ENCODE measurements around the gene F2RL2. TPM values are rescaled to one million over a fixed set of nuclear protein-coding genes. Genes with fewer than 3 reads are reported as not detected.

Gene F2RL2
- total and polyA plus RNA-seq, 10 of the 15 experiments (the other 5 are each of a cell fraction or from before 2014, with no cell fraction given): 0.03 to 0.24 (median 0.08) TPM; not detected in 5

DNA sequence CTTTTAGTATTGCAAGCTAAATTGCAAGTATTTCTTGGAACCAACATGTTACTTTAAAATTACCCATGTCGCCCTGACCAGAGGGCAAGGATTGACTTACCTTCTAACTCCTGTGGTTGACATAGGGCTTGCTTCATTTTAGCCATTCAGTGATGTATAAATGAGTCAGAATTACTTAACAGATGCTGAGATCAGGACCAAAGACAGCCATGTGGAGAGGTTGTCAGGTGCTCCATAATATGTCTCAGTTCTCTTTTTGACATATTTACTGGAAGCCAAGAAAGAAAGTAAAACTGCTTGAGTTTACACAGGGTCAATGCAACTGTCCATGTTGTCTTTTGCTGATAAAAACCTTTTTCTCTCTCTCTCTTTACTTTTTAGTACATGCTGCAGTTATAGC lies 33.2 kb downstream of the F2RL2 start:
- no peak overlapping the region for H3K4me3 ChIP-seq
- ChIA-PET POLR2A (no interaction called here), RAD21 (ENCODE audit: unreplicated experiment) (interaction anchor here (2.9 kb wide), 1 partner anchor 185 kb away, joined by 12 read pairs; no protein-coding TSS in a partner anchor), SMC1A (ENCODE audit: uncharacterized antibody, unreplicated experiment) (interaction anchor here (0.6 to 2.4 kb wide), 3 partner anchors 8 to 190 kb away, joined by 3 to 6 read pairs (median 3); no protein-coding TSS in a partner anchor), CTCF (interaction anchor here (1.5 kb wide), 1 partner anchor 184 kb away, joined by 3 read pairs; no protein-coding TSS in a partner anchor)
- H3K4me1 ChIP-seq (ENCODE audit: control insufficient read depth, insufficient read depth, low read length): peaks cover 8% of the 10 kb centered on the region; the same call in 1 of the 2 replicates
- no peak overlapping the region for H3K9ac ChIP-seq (ENCODE audit: control insufficient read depth, insufficient read depth, low read length)
- peak; percentile 99 for FAIRE-seq
- intact Hi-C loops (cut with micrococcal nuclease; ENCODE audit: unreplicated experiment) (no loop called here), in situ Hi-C loops (cut with MboI) (no loop called here)
- H3K4me2 ChIP-seq (ENCODE audit: control insufficient read depth, insufficient read depth): peak overlapping the region; percentile 62
- H3K9me3 ChIP-seq (replicated peaks; ENCODE audit: control insufficient read depth, insufficient read depth, low read length): no peaks in the 10 kb centered on the region
- DNase-seq (ENCODE audit: low read depth, low spot score): peak; percentile 53
- H3K27ac ChIP-seq (ENCODE audit: control insufficient read depth, insufficient read depth): peak overlapping the region; percentile 38; the same call in 1 of the 2 replicates
- no peaks in the 10 kb centered on the region for H3K27me3 ChIP-seq (replicated peaks in 1 of 2; ENCODE audit: control insufficient read depth in 2 of 2, insufficient read depth in 2 of 2, low read length in 1 of 2)
- 39% methylated on average over 1 of the region's 1 CpG for WGBS (ENCODE audit: insufficient coverage, insufficient replicate concordance, low lambda C conversion rate, missing lambda C conversion rate)
- BruUV-seq (replicated peaks): no TSS peak
- peaks cover 0 to 2% of the 10 kb centered on the region in 2 experiments; a peak in 2 of 4 replicates for H3K36me3 ChIP-seq (ENCODE audit: control insufficient read depth in 2 of 2, insufficient read depth in 2 of 2, low read length in 1 of 2)
- peak overlapping the region; percentile 24 for H2AFZ ChIP-seq (ENCODE audit: control insufficient read depth, low read depth, low read length)
- peak; percentile 99 for ATAC-seq
- H3K79me2 ChIP-seq (ENCODE audit: control insufficient read depth, insufficient read depth, low read length): no peaks in the 10 kb centered on the region
- no peaks in the 10 kb centered on the region for H4K20me1 ChIP-seq (ENCODE audit: control insufficient read depth, insufficient read depth)
- TF ChIP-seq POU2F2 (IDR thresholded peaks at IDR 0.05; ENCODE audit: borderline replicate concordance, low read depth, low read length) (no peak), HDGF (IDR thresholded peaks at IDR 0.05) (no peak), ZNF274 (IDR thresholded peaks at IDR 0.05; ENCODE audit: insufficient read depth, insufficient read length) (no peak), GATAD2B (conservative IDR thresholded peaks at IDR 0.05; ENCODE audit: low read depth) (no peak), ZBED1 (IDR thresholded peaks at IDR 0.05; ENCODE audit: borderline replicate concordance) (peak; percentile 57; the same call in 1 of the 2 replicates), MTA3 (IDR thresholded peaks at IDR 0.05; ENCODE audit: borderline replicate concordance, low read length) (no peak), EGR1 (IDR thresholded peaks at IDR 0.05; ENCODE audit: borderline replicate concordance in 1 of 2, low read depth in 2 of 2, low read length in 2 of 2) (no peak), RFX5 (IDR thresholded peaks at IDR 0.05; ENCODE audit: low read depth, low read length) (no peak), EZH2 (IDR thresholded peaks at IDR 0.05; ENCODE audit: borderline replicate concordance, control insufficient read depth, low read depth, low read length) (no peak), NBN (IDR thresholded peaks at IDR 0.05) (no peak; the same call in 1 of the 2 replicates), RUNX3 (IDR thresholded peaks at IDR 0.05; ENCODE audit: low read length) (peak; percentile 60), WRNIP1 (IDR thresholded peaks at IDR 0.05; ENCODE audit: borderline replicate concordance, low read depth, low read length) (no peak)
- TF ChIP-seq, protein P1, sequence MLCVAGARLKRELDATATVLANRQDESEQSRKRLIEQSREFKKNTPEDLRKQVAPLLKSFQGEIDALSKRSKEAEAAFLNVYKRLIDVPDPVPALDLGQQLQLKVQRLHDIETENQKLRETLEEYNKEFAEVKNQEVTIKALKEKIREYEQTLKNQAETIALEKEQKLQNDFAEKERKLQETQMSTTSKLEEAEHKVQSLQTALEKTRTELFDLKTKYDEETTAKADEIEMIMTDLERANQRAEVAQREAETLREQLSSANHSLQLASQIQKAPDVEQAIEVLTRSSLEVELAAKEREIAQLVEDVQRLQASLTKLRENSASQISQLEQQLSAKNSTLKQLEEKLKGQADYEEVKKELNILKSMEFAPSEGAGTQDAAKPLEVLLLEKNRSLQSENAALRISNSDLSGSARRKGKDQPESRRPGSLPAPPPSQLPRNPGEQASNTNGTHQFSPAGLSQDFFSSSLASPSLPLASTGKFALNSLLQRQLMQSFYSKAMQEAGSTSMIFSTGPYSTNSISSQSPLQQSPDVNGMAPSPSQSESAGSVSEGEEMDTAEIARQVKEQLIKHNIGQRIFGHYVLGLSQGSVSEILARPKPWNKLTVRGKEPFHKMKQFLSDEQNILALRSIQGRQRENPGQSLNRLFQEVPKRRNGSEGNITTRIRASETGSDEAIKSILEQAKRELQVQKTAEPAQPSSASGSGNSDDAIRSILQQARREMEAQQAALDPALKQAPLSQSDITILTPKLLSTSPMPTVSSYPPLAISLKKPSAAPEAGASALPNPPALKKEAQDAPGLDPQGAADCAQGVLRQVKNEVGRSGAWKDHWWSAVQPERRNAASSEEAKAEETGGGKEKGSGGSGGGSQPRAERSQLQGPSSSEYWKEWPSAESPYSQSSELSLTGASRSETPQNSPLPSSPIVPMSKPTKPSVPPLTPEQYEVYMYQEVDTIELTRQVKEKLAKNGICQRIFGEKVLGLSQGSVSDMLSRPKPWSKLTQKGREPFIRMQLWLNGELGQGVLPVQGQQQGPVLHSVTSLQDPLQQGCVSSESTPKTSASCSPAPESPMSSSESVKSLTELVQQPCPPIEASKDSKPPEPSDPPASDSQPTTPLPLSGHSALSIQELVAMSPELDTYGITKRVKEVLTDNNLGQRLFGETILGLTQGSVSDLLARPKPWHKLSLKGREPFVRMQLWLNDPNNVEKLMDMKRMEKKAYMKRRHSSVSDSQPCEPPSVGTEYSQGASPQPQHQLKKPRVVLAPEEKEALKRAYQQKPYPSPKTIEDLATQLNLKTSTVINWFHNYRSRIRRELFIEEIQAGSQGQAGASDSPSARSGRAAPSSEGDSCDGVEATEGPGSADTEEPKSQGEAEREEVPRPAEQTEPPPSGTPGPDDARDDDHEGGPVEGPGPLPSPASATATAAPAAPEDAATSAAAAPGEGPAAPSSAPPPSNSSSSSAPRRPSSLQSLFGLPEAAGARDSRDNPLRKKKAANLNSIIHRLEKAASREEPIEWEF (IDR thresholded peaks at IDR 0.05; ENCODE audit: insufficient replicate concordance, low read depth, low read length): no peak
- TF ChIP-seq, protein P2, sequence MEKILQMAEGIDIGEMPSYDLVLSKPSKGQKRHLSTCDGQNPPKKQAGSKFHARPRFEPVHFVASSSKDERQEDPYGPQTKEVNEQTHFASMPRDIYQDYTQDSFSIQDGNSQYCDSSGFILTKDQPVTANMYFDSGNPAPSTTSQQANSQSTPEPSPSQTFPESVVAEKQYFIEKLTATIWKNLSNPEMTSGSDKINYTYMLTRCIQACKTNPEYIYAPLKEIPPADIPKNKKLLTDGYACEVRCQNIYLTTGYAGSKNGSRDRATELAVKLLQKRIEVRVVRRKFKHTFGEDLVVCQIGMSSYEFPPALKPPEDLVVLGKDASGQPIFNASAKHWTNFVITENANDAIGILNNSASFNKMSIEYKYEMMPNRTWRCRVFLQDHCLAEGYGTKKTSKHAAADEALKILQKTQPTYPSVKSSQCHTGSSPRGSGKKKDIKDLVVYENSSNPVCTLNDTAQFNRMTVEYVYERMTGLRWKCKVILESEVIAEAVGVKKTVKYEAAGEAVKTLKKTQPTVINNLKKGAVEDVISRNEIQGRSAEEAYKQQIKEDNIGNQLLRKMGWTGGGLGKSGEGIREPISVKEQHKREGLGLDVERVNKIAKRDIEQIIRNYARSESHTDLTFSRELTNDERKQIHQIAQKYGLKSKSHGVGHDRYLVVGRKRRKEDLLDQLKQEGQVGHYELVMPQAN (conservative IDR thresholded peaks at IDR 0.05): no peak
- TF ChIP-seq, protein P3, sequence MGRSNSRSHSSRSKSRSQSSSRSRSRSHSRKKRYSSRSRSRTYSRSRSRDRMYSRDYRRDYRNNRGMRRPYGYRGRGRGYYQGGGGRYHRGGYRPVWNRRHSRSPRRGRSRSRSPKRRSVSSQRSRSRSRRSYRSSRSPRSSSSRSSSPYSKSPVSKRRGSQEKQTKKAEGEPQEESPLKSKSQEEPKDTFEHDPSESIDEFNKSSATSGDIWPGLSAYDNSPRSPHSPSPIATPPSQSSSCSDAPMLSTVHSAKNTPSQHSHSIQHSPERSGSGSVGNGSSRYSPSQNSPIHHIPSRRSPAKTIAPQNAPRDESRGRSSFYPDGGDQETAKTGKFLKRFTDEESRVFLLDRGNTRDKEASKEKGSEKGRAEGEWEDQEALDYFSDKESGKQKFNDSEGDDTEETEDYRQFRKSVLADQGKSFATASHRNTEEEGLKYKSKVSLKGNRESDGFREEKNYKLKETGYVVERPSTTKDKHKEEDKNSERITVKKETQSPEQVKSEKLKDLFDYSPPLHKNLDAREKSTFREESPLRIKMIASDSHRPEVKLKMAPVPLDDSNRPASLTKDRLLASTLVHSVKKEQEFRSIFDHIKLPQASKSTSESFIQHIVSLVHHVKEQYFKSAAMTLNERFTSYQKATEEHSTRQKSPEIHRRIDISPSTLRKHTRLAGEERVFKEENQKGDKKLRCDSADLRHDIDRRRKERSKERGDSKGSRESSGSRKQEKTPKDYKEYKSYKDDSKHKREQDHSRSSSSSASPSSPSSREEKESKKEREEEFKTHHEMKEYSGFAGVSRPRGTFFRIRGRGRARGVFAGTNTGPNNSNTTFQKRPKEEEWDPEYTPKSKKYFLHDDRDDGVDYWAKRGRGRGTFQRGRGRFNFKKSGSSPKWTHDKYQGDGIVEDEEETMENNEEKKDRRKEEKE (IDR thresholded peaks at IDR 0.05): no peak
